Fibroblast of lung (primary cell): ENCODE measurements around the gene AGAP1.

Source experiments
- CTCF ChIP-seq, 2 donors: IDR thresholded peaks in 1 of 2; conservative IDR thresholded peaks in 1 of 2; 1 replicate in 1 of 2; 2 replicates in 1 of 2; pipeline ENCODE4 v1.5.1; 2011 to 2012; ENCODE audit warnings: low read length in 2 of 2, control low read depth in 1 of 2, inconsistent platforms in 1 of 2, low read depth in 1 of 2, mild to moderate bottlenecking in 1 of 2
- EZH2 ChIP-seq: IDR thresholded peaks from 2 replicates; pipeline ENCODE4 v1.5.1; 2012; ENCODE audit warnings: low read length, control low read depth, mild to moderate bottlenecking; ENCODE audit errors: missing control alignments

- TF ChIP-seq CTCF (conservative IDR thresholded peaks at IDR 0.05 in 1 of 2, IDR thresholded peaks at IDR 0.05 in 1 of 2; ENCODE audit: low read depth in 1 of 2, low read length in 2 of 2) (no peak), EZH2 (no peak)
Observed at GRCh38 chr2:235725841-235726240, 232.0 kb downstream of the AGAP1 start.
